Neural crest cell (in vitro differentiated cells): ENCODE measurements around the gene TIMM10. TPM values are rescaled to one million over a fixed set of nuclear protein-coding genes. Genes with fewer than 3 reads are reported as not detected.

Source experiments
- DNase-seq: peaks from one replicate; pipeline ENCODE4 v3.0.0; 2021; ENCODE audit warnings: low read depth, mixed read lengths, low spot score
- H3K27ac Mint-ChIP-seq: one replicate; pipeline ENCODE4 v1.8.0; 2021; ENCODE audit warnings: mild to moderate bottlenecking, mixed read lengths; ENCODE audit not compliant: unreplicated experiment
- H3K27me3 Mint-ChIP-seq: 2 replicates; pipeline ENCODE4 v1.8.0; 2021; ENCODE audit warnings: low read depth, mild to moderate bottlenecking, mixed read lengths
- H3K36me3 Mint-ChIP-seq: 2 replicates; pipeline ENCODE4 v1.8.0; 2021; ENCODE audit warnings: low read depth, mild to moderate bottlenecking, mixed read lengths
- H3K4me1 Mint-ChIP-seq: 2 replicates; pipeline ENCODE4 v1.8.0; 2021; ENCODE audit warnings: mixed read lengths
- H3K4me3 Mint-ChIP-seq: one replicate; pipeline ENCODE4 v1.8.0; 2021; ENCODE audit warnings: mild to moderate bottlenecking, mixed read lengths
- H3K9me3 Mint-ChIP-seq: 2 replicates; pipeline ENCODE4 v1.8.0; 2021; ENCODE audit warnings: mixed read lengths
- total RNA-seq: library from RNA; stranded (reverse); gene quantifications from 2 replicates; pipeline ENCODE4 v1.2.1, GENCODE V29; 2021
- TF ChIP-seq, protein P1 (sequence below): fragments of 200-600 bp; sonication (generic); conservative IDR thresholded peaks from 2 replicates; pipeline ENCODE4 v1.5.0; 2021; ENCODE audit warnings: antibody characterized with exemption, mild to moderate bottlenecking

TIMM10 gene
- total RNA-seq, 1 donor from 2014 or later, result 108 TPM

DNA sequence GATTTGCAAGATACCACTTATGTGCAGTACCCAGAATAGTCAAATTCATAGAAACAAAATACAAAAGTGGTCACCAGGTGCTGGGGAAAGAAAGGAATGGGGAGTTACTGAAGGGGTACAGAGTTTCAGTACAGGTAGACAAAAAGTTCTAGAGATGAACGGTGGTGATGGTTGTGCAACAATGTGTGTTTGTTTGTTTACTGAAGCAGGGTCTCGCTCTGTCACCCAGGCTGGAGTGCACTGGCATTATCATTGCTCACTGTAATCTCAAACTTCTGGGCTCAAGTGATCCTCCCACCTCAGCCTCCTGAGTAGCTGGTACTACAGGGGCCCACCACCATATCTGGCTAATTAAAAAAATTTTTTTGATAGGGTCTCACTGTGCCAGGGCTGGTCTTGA, 24.8 kb upstream of the TIMM10 start:
- no peaks in the 10 kb centered on the region for H3K27me3 Mint-ChIP-seq
- TF ChIP-seq, protein P1, sequence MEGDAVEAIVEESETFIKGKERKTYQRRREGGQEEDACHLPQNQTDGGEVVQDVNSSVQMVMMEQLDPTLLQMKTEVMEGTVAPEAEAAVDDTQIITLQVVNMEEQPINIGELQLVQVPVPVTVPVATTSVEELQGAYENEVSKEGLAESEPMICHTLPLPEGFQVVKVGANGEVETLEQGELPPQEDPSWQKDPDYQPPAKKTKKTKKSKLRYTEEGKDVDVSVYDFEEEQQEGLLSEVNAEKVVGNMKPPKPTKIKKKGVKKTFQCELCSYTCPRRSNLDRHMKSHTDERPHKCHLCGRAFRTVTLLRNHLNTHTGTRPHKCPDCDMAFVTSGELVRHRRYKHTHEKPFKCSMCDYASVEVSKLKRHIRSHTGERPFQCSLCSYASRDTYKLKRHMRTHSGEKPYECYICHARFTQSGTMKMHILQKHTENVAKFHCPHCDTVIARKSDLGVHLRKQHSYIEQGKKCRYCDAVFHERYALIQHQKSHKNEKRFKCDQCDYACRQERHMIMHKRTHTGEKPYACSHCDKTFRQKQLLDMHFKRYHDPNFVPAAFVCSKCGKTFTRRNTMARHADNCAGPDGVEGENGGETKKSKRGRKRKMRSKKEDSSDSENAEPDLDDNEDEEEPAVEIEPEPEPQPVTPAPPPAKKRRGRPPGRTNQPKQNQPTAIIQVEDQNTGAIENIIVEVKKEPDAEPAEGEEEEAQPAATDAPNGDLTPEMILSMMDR, result no peak
- H3K4me3 Mint-ChIP-seq, result no peak overlapping the region
- no peaks in the 10 kb centered on the region for H3K9me3 Mint-ChIP-seq
- no peak overlapping the region for H3K27ac Mint-ChIP-seq
- no peaks in the 10 kb centered on the region for H3K4me1 Mint-ChIP-seq
- DNase-seq, result no peak
- H3K36me3 Mint-ChIP-seq, result peaks cover 3% of the 10 kb centered on the region

DNA sequence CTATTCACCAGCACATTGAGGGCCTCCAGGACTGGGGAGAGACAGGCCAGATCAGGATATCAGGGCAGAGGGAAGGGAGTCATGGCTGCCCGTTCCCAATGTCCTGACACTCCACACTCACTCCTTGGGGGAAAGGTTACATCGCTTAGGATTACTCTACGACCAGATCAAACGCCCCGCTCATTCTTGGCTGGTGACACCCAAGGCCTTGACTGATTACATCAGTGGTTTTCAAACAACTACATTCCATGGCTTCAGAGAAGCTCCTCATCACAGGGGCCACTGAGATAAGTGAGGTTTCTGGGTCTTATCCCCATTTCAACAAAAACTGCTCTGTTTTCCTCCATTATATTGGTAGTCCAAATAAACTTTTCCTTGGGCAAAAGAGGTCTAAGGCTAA, 21.9 kb upstream of the TIMM10 start:
- no peaks in the 10 kb centered on the region for H3K4me1 Mint-ChIP-seq
- TF ChIP-seq, protein P1, result no peak
- H3K4me3 Mint-ChIP-seq, result no peak overlapping the region
- no peaks in the 10 kb centered on the region for H3K9me3 Mint-ChIP-seq
- H3K27ac Mint-ChIP-seq, result no peak overlapping the region
- peaks cover 5% of the 10 kb centered on the region for H3K36me3 Mint-ChIP-seq
- no peaks in the 10 kb centered on the region for H3K27me3 Mint-ChIP-seq
- no peak for DNase-seq

DNA sequence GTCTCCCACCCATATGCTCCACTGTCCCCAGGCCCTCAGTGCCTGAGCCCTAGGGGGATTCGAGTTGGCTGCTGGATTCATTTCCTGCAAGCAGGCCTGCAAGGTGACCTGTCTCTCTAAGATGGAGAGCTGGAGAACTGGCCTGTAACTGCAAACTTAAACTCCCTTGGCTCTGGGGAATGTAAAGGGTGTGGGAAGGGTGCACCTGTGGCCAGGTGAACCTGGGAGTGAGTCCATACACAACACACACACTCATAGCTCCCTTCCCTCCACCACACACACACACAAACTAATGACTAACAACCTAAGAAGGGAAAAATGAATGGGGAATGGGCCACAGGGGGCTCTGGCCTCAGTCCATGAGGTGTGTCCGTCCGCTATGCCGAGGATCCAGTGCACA, 21.4 kb upstream of the TIMM10 start:
- DNase-seq, result no peak
- Mint-ChIP-seq H3K9me3 (no peaks in the 10 kb centered on the region), H3K27ac (no peak overlapping the region), H3K36me3 (peaks cover 5% of the 10 kb centered on the region), H3K4me1 (peaks cover 4% of the 10 kb centered on the region), H3K4me3 (no peak overlapping the region), H3K27me3 (no peaks in the 10 kb centered on the region)
- TF ChIP-seq, protein P1, result no peak

DNA sequence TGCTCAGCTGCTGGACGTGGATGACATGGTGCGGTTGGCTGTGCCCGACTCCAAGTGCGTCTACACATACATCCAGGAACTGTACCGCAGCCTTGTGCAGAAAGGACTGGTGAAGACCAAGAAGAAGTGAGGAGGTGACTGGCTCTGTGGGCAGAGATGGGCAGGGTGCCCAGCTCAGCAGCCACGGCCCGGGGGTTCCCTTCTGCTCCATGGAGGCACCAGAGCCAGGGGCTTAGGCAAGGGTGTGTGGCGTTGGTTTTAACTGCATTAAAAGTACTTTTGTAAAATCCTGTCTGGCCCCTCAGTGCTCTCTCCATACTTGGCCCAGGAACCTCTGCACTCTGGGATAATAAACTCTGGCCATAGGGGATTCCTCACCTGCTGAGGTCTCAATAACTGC, 19.4 kb upstream of the TIMM10 start:
- TF ChIP-seq, protein P1, result no peak

DNA sequence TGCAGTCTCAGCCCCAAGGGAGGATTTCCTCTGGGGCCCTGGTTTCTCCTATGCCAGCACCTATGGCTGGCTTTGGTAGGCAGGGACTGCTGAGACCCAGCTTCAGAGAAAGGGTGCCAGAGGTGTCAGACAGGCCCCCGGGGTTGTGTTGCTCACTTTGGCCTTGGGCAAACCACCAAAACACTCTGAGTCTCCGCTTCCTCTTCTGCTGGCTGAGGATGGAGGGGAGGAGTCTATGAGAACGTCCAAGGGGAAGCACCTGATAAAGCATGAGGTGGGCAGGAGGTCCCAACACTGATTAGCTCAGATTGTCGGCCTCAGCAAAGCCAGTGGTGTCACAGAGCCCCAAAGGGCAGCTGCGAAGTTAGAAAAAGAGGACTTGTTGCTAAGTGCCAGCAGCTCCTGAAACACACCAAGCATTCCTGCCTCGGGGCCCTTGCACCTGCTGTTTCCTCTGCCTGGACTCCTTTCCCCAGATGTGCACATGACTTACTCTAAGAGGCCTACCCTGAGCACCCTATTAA, 17.4 kb upstream of the TIMM10 start:
- no peak for DNase-seq
- H3K27me3 Mint-ChIP-seq, result peaks cover 3% of the 10 kb centered on the region
- peaks cover 2% of the 10 kb centered on the region for H3K36me3 Mint-ChIP-seq
- H3K4me3 Mint-ChIP-seq, result no peak overlapping the region
- H3K27ac Mint-ChIP-seq, result no peak overlapping the region
- no peaks in the 10 kb centered on the region for H3K9me3 Mint-ChIP-seq
- TF ChIP-seq, protein P1, result no peak
- H3K4me1 Mint-ChIP-seq, result peaks cover 4% of the 10 kb centered on the region

More for the DNA sequence above, 19.4 kb upstream of the TIMM10 start:
- Mint-ChIP-seq H3K27me3 (no peaks in the 10 kb centered on the region), H3K9me3 (no peaks in the 10 kb centered on the region), H3K36me3 (peaks cover 2% of the 10 kb centered on the region), H3K27ac (no peak overlapping the region), H3K4me3 (no peak overlapping the region), H3K4me1 (peaks cover 4% of the 10 kb centered on the region)
- no peak for DNase-seq
